DMS53 (cell line): ENCODE measurements around the gene NHSL1.

ENCODE experiments used
- DNase-seq: peaks from one replicate; lab custom pipeline; 2025; lab: John Stamatoyannopoulos, UW

Gene NHSL1

DNA sequence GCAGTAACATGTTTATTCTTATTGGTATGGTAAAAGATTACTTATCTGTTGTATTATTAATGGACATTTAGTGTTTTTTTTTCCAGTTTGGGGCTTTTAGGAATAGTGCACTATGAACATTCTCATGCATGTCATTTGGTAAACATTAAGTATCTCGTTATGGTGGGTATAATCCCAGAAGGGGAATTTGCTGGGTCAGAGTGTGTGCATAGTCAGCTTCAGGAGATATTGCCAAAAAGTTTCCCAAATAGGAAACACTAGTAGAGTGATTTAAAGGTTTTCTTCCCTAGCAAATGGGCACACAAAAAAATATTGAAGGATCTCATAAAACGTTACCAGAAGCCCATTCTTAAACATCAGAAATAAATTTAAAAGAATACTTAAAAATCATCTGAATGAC, 25.2 kb upstream of the NHSL1 start:
- no peak for DNase-seq

- DNase-seq = no peak
Measured at GRCh38 chr6:138523347-138524210, 24.3 kb upstream of the NHSL1 start.

- no peak for DNase-seq
Measured at GRCh38 chr6:138522611-138523010, 23.3 kb upstream of the NHSL1 start.

GRCh38 chr6:138521790-138522189, 22.5 kb upstream of the NHSL1 start:
- no peak for DNase-seq

DNA sequence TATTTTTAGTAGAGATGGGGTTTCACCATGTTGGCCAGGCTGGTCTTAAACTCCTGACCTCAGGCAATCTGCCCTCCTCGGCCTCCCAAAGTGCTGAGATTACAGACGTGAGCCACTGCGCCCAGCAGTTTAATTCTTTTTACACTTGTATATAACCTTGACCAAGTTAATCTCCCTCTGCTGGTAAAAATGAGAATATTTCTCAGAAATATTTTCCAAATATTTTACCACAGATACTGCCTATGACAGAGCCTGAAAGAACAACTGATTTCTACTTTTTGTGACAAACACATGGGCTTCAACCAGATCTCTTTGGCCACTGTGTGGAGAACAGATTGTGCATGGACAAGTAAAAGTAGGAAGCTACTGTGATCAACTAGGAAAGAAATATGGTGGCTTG, 21.2 kb upstream of the NHSL1 start:
- DNase-seq = peak; percentile 18

DNA sequence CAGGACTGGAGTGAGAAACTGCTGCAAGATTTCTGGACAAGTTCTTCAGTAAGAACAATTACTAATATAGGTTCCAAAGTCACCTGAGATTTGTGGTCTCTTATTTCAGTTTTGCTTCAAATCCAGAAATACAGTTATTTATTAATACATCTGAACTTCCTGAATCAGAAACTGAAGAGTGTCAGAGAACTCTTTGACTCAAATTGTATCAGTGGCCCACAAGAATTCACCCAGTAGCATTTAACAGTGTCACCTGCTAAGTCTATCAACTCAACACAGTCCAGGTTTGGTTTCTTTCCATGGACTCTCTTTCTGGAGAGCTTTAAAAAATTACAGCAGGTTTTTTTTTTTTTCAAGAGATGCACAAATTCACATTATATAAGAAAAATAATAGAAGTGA, 18.8 kb upstream of the NHSL1 start:
- no peak for DNase-seq

DNA sequence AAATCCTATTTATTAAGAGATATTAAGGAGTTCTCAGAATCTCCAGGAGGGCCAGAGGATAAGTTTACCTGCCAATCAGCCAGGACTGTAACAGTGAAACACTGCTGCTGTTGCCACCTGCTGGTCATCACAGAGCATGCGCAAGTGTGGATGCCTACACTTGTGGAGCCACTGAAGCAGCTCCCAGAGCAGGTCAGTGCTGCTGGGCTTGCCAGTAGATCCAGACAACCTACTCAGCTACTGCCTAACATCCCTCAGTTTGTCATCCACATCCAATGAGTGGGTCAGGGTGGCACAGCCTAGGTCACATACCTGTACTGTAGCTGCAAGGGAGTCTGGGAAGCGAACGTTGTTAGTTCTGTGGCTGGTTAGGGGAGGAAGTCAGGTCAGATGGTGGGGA, 18.3 kb upstream of the NHSL1 start:
- DNase-seq = peak; percentile 69

- no peak for DNase-seq
Measured at GRCh38 chr6:138515657-138516248, 16.5 kb upstream of the NHSL1 start.

- no peak for DNase-seq
Measured at GRCh38 chr6:138514860-138515540, 15.7 kb upstream of the NHSL1 start.

DNA sequence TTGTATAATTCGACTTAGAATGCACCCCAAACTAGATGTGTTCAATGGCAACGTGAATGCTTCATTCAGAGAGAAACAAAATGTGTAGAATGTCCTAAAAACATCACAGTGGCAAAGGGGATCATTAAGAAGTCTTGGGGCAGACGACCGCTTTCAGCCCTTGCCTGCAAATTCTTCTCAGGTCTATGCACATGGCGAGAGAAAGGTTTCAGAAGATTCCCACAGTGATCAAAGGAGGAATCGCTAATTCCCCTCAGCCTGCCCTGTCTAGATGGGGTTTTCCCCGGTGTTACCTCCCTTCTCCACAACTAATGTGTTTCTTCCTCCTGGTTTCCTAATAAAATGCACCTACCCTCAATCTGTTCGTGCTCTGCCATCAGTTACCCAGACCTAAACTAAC, 13.3 kb upstream of the NHSL1 start:
- DNase-seq = no peak

GRCh38 chr6:138510093-138510492, 10.8 kb upstream of the NHSL1 start:
- DNase-seq = no peak

DNA sequence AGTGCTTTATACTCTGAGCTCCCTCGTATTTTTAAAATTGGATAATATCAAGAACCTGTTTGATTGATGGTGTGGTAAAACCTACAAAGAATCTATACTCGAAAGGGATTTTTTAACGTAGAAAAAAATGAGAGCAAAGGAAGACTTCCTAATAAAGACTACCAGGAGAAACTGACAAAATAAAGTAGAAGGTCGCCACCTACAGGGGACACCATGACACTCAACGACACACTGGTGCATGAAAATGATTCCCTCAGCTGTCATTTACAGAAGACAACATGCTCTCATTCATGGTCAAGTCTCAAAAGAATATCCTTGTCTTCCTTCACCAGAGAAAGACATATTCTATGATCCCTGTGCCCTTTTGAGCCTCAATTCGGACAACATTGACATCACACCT, 10.1 kb upstream of the NHSL1 start:
- DNase-seq = peak; percentile 77

- DNase-seq = no peak
Measured at GRCh38 chr6:138508676-138508988, 9.3 kb upstream of the NHSL1 start.

DNA sequence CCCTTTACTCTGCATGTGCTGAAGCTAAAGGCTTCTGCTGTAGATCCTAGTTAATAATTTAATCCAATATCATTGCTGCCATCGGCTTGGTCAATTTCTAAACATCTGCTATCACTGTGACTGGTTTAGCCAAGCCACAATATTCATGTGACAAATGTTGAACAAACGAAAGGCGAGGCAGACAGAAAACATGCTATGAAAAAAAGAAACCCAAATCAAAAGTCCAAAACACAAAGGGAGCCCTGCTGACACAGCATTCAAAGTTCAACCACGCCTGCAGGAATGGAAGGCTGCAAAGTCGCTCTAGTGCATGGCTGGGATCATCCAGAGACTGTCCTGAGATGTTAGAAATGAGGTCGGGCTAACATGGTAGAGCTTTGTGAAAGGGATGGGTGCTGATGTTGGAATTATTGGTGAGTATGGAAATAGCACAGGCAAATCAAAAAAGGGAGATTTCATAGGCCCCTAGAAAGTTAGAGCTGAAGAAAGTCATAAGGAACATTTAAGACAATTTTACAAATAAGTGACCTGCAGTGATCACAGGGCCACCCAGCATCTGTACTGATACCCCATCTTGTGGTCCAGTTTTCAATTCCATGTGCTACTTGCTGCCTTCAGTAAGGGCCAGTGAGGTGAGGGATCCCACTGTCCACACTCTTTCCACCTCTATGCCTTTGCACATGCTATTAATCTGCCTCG, 8.8 kb upstream of the NHSL1 start:
- DNase-seq = no peak

- DNase-seq = peak; percentile 18
Measured at GRCh38 chr6:138504764-138505689, 5.7 kb upstream of the NHSL1 start.

DNA sequence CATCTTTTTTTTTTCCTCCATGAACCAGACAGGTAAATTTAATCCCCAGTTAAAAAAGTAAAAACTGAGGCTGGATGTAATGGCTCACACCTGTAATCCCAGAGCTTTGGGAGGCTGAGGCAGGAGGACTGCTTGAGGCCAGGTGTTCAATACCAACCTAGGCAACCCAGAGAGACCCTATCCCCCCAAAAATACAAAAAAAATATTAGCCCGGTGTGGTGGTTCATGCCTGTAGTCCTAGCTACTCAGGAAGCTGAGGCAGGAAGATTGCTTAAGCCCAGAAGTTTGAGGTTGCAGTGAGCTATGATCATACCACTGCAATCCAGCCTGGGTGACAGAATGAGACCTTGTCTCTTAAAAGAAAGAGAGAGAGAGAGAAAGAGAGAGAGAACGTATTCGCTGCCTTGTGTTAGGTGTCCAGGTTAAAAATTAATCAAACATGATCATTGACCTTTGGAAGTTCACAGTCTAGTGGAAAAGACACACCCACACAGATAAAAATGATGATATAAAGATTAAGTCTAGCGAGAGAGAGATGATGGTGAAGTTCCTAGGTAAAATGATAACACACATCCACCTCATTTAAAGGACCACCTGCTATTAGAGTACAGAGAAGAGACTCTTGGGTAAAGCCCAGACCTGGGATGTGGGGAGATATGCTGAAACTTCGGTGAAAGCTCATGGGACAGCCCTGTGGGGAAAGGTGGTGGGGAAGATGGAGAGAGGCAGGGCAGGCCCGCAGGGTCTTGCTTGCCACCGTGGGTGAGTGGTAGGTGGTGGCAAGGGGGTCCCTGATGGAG, 4.8 kb upstream of the NHSL1 start:
- DNase-seq = peak; percentile 86

DNA sequence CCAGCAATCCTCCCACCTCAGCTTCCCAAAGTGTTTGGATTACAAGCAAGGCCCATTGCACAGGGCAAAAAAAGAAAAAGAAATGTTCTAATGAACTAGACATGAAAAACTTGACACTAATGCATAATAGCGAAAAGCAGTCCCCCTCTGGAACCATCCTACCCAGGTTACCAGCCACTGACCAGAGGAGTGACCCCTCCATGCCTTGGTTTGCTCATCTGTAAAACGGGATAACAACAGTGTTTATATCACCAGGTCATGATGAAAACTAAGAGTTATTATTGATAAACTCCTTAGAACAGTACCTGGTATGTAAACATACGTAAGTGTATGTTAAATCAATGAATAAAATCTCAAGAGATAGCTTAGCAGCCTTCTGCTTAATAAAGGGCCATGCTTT, 3.3 kb upstream of the NHSL1 start:
- no peak for DNase-seq

GRCh38 chr6:138500867-138501446, 1.7 kb upstream of the NHSL1 start:
- DNase-seq = no peak

DNA sequence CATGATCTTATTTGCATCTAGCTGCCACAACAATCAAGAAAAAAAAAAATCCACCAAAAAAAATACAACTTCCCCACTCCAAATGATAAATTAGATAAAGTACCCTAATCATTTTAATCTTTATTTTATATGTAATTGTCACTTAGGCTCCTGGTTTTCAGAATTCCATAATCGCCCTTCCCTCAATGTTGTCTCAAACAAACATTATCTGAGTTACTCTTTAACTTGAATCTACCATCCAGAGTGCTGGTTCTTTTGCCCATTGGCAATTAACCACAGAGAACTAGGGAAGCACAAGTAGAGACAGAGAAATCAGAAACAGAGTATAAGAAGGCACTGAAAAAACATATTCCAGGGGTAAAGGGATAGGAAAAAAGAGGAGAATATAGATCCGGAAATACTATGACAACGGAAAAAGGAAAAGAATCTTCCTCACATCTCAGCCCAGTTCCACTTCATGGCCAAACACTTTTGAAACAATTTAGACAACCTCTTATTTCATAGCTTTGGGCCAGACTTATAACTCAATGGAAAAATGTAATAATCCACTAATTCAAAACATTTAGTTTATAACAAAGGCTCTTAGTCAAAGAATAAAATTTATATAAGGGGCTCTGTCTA, 861 bp upstream of the NHSL1 start:
- DNase-seq = peak; percentile 55
